ENCODE results near the gene CAMK2B.
"Not testable (repeated sequence)": the region's sequence is repeated elsewhere in the genome, so short reads cannot be mapped to it uniquely, and the experiment has no call there.

Gene CAMK2B

DNA sequence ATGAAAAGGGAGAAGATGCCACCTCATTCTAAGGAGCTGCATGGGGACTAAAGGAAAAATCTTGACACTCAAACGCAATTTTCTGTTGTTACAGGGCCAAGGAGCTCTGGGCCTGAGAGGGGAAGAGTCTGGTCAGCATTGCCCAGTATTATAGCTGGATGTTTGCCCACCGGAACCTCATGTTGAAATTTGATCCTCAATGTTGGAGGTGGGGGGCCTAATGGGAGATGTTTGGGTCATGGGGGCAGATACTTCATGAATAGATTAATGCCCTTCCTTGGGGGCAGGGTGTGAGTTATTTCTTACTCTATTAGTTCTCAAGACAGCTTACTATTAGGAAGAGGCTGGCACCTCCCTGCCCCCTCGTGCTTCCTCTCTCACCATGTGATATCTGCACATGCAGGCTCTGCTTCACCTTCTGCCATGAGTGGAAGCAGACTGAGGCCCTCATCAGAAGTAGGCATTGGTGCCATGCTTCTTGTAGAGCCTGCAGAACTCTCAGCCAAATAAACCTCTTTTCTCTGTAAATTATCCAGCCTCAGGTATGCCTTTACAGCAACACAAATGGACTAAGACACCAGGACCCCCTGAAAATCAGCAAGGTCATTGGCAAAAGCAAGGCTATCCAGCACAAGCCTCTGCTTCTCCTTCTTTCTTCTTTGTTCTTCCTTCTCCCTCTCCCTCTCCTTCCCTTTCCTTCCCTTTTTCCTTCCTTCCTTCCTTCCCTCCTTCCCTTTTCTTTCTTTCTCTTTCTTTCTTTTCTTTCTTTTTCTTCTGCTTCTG lies 151.3 kb downstream of the CAMK2B start:
- no peak for DNase-seq (ENCODE audit: low read depth in 2 of 2, low spot score in 1 of 2)

GRCh38 chr7:44172803-44173424 lies 152.5 kb downstream of the CAMK2B start:
- DNase-seq (ENCODE audit: low read depth in 2 of 2, low spot score in 1 of 2): no peak

DNA sequence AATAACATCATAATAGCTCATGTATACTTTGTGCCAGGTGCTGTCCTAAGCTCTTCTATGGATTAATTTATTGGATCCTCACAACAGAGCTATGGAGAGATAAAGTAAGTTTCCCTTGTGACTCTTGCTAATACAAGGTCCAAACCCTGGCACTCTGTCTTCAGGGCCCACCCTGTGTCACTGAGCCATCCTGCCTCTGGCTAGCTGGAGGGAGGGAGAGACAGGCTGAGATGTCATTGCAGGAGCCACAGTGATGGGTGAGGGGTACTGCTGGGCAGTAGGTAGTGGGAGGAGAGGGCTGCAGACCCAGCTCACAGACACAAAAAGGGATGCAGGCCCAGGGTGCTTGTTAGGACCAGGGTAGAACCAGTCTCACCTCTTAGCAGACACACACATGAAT lies 153.0 kb downstream of the CAMK2B start:
- no peak for DNase-seq (ENCODE audit: low read depth in 2 of 2, low spot score in 1 of 2)

DNA sequence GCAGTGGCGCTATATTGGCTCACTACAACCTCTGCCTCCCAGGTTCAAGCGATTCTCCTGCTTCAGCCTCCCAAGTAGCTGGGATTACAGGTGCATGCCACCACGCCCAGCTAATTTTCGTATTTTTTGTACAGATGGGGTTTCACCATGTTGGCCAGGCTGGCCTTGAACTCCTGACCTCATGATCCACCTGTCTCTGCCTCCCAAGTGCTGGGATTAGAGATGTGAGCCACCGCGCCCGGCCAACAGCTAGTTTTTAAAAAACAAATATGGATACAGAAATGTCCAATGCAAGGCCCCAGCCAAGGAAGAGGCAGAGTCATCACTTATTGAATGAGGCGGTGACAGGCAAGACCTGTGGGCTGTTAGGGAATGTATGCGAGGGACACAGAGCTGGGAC lies 153.5 kb downstream of the CAMK2B start:
- DNase-seq (ENCODE audit: low read depth in 2 of 2, low spot score in 1 of 2): not testable (repeated sequence)

- no peak for DNase-seq (ENCODE audit: low read depth in 2 of 2, low spot score in 1 of 2)
These were observed 157.5 kb downstream of the CAMK2B start for GRCh38 chr7:44167920-44168319.

Measured in stimulated activated CD8-positive, alpha-beta memory T cell treated with anti-CD3 and anti-CD28 coated beads, Interleukin-4, amount 100 ng/mL, for 4 hours (primary cell).